Epidermal melanocyte (primary cell): ENCODE measurements around the gene IL20.

ENCODE experiments used
- DNase-seq: peaks from one replicate; pipeline ENCODE4 v3.0.0; 2011; ENCODE audit warnings: low spot score; ENCODE audit not compliant: insufficient read length

The IL20 gene

DNA sequence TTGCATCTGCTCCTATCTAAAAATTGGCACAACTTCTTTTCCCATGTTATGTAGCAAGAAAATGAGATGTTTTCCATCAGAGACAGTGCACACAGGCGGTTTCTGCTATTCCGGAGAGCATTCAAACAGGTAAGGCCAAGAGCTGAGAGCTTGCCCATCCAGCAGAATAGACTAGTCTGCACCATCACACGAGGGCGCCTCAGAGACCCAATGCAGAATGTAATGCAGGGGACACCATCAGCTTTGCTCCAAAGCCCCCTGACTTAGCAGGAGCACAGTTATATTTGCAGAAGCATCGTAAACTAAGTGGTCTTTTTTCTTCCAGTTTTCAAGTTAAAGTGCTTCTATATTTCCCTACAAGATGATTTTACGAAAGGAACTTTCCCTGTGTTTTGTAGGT is 36.5 kb downstream of the IL20 start:
- no peak for DNase-seq

DNA sequence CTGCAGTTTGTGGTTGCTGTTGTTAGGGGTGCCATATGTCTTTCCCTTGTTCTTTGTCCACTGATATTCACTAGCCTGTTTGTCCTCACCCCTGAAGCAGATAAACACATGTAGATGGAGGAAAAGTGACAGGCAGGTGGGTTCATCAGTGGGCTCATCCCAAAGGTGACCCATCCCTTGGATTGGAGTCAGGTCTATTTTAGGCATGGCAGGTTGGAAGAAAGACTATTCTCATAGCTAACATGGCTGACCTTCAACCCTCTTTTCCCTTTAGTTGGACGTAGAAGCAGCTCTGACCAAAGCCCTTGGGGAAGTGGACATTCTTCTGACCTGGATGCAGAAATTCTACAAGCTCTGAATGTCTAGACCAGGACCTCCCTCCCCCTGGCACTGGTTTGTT is 37.3 kb downstream of the IL20 start:
- DNase-seq = no peak

- no peak for DNase-seq
Measured at GRCh38 chr1:206903687-206904086, 38.3 kb downstream of the IL20 start.

GRCh38 chr1:206904423-206905142 is 39.2 kb downstream of the IL20 start:
- no peak for DNase-seq

DNA sequence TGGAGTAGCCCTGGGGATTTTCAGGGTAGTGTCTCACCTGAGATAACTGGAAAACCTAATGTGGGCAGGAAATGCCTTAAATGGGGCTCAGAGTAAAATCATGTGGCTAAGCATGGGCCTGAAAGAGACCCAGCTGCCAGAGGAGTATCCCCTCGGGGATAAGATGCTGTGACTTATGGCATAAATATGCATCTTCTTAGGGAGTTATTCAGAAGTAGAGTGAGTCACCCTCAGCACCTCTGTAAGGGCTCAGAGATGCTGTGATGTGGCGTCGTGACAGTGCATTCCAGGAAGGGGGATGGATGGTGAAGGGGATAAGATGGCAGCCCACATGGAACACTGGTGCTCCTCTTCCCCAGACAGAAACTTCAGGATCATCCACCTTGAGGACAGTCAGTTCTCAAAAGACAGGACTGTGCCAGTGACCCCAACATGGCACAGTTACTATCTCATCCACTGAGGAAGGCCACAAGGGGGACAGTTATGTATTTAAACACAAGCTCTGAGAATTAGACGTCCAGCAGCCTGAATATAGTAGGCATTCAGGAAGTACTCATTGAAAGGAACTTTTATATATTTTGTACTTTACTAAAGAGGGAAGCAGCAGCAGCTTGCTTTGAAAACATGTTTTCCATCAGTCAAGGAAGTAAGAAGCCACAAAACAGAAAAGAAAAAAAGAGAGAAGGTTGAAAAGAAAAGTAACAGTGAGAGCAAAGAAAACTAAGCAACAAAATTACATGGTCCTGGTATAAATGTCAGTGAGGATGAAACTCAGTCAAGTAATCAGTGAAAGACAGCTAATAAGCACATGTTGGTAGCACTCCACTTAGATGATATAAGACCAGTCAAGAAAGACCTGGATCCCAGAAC is 40.1 kb downstream of the IL20 start:
- DNase-seq = peak; percentile 45

DNA sequence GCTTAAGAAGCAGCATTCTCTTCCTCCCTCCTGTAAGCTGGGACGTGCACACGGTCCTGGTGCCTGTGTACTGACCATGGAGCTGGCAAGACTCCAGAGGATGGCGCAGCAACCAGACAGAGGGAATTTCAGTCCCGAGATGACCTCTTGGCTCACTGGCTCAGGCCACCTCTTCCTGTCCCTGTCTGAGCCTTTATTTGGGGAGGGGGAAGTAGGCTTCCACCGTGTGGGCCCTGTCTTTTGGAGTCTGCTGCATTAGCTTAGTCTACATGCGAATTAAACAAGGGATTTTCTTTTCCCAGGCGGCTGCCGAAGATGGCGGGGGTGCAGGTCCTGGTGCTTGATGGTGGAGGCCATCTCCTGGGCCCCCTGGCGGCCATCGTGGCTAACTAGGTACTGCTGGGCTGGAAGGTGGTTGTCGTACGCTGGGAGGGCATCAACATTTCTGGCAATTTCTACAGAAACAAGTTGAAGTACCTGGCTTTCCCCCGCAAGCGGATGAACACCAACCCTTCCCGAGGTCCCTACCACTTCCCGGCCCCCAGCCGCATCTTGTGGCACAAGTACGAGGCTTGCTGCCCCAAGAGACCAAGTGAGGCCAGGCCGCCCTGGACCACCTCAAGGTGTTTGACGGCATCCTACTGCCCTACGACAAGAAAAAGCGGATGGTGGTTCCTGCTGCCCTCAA is 42.0 kb downstream of the IL20 start:
- DNase-seq = no peak

GRCh38 chr1:206908038-206908437 is 42.6 kb downstream of the IL20 start:
- DNase-seq = no peak

GRCh38 chr1:206909161-206909882 is 43.9 kb downstream of the IL20 start:
- no peak for DNase-seq

DNA sequence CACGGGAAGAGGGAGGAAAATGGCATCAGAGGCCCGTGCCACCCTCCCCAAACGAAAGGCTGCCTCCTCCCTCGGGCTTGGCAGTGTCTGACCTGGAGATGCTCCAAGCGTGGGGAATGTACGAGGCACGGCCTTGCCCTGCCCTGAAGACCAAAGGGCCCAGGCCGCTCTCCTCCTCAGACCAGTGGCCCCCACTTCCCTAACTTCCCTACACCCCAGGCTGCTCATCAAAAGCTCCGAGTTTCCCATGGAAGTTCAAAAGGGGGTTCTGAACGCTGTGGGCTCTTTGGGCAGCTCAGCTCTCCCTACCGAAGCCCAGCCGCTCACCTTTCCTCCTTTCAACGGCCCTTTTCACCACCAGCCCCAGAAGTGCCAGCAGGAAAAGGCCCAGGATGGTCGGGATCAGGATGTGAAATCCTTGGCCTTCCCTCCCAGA is 44.5 kb downstream of the IL20 start:
- no peak for DNase-seq

GRCh38 chr1:206911064-206911663 is 45.7 kb downstream of the IL20 start:
- peak; percentile 78 for DNase-seq

DNA sequence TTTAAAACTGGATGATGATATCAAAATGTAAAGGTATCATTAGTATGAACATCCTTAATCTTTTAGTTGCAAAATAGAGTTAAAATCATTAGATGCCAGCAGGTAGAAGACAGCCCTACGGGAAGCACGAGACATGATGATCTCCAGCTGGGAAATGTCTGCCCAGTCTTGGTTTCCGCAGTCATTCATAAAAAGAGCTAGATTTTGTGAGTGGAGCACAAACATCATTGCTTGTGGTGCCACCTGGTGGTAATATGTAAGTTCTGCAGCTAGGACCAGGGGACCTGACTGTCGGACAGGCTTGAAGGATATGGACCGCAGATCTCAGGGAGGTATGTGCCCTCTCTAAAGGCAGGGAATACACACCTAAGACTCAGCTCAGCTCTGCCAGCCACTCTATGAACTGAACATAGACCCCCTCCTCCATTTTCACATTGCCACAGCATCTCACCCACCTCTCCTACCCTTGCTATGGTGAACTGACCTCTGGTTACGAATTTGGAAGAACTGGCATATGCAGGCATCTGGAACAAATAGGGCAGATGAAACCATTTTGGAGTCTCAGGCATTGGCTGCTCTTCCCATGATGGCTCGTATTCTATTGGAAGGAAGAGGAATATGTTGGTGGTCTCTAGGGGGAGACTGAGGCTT is 47.1 kb downstream of the IL20 start:
- DNase-seq = peak; percentile 89

DNA sequence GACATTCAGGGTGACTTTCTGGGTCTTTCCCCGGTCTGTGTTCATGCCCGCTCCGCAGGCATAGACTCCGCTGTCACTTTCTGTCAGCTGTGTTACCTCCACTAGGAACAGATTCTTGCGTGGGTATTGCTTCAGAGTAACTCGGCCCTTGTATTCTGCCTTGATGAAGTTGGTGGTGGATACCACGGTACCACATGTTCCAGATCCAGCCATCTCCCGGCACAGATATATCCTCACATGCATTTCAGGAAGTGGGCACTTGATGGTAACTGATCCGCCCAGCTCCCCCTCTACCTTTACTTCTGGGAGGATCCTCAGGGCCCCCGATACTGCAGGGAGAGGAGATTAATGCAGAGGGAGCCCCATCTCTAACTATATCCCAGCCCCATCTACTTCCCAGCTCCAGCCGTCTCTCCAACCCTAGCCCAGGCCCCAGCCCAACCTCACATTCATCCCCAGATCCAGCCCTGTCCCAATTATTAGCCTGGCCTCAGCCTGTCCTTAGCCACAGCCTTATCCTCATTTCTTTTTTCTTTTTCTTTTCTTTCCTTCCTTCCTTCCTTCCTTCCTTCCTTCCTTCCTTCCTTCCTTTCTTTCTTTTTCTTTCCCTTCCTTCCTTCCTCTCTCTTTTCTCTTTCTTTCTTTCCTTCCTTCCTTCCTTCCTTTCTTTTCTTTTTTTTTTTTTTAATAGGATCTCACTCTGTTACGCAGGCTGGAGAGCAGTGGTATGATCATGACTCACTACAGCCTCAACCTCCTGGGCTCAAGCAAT is 48.5 kb downstream of the IL20 start:
- DNase-seq = no peak

GRCh38 chr1:206915030-206915735 is 49.8 kb downstream of the IL20 start:
- DNase-seq = no peak

- no peak for DNase-seq
Measured at GRCh38 chr1:206916000-206916709, 50.7 kb downstream of the IL20 start.

- DNase-seq = no peak
Measured at GRCh38 chr1:206918076-206918475, 52.7 kb downstream of the IL20 start.
